Testis (tissue), 2 donors: Measurements from ENCODE around the gene ZNF528.

Experiments used
- POLR2A ChIP-seq: fragments of 450-650 bp; IDR thresholded peaks from one replicate; pipeline ENCODE4 v1.6.1; 2017; ENCODE audit warnings: antibody characterized with exemption, mild to moderate bottlenecking, moderate library complexity
- TF ChIP-seq, protein P1 (sequence below), 3 experiments: fragments of 450-650 bp in 2 of 3; fragments of 200-600 bp in 1 of 3; sonication (generic) in 1 of 3; IDR thresholded peaks; one replicate each; pipeline ENCODE4 v1.5.1; 2016 to 2019; ENCODE audit warnings: antibody characterized with exemption in 3 of 3, mild to moderate bottlenecking in 2 of 3, moderate library complexity in 1 of 3

DNA sequence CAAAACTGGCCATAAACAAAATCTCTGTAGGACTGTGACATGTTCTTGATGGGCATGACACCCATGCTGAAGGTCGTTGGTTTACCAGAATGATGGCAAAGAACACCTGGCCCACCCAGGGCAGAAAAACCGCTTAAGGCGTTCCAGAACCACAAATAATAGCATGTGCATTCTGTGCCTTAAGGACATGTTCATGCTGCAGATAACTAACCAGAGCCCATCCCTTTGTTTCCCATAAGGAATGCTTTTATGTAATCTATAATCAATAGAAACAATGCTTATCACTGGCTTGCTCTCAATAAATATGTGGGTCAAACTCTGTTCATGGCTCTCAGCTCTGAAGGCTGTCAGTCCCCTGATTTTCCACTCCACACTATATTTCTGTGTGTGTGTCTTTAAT lies 44.5 kb downstream of the ZNF528 start:
- TF ChIP-seq, protein P1, sequence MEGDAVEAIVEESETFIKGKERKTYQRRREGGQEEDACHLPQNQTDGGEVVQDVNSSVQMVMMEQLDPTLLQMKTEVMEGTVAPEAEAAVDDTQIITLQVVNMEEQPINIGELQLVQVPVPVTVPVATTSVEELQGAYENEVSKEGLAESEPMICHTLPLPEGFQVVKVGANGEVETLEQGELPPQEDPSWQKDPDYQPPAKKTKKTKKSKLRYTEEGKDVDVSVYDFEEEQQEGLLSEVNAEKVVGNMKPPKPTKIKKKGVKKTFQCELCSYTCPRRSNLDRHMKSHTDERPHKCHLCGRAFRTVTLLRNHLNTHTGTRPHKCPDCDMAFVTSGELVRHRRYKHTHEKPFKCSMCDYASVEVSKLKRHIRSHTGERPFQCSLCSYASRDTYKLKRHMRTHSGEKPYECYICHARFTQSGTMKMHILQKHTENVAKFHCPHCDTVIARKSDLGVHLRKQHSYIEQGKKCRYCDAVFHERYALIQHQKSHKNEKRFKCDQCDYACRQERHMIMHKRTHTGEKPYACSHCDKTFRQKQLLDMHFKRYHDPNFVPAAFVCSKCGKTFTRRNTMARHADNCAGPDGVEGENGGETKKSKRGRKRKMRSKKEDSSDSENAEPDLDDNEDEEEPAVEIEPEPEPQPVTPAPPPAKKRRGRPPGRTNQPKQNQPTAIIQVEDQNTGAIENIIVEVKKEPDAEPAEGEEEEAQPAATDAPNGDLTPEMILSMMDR (IDR thresholded peaks at IDR 0.05), result no peak
- TF ChIP-seq POLR2A, result no peak
